Right lobe of liver (tissue), 4 donors: ENCODE measurements around the gene SFXN1.

Experiments
- CTCF ChIP-seq, 4 donors: fragments of 200-600 bp in 3 of 4; fragments of 450-650 bp in 1 of 4; IDR thresholded peaks; one replicate each; pipeline versions ENCODE4 v1.5.1 to v1.8.0; 2016 to 2022; ENCODE audit warnings: antibody characterized with exemption in 4 of 4, mild to moderate bottlenecking in 2 of 4
- POLR2A ChIP-seq: fragments of 450-650 bp; IDR thresholded peaks from one replicate; pipeline ENCODE4 v1.6.1; 2017; ENCODE audit warnings: antibody characterized with exemption, mild to moderate bottlenecking
- donor health status: DM: no; HTN: no; CAD: no.
- donor health status: DM: no; HTN: no; CAD: no.
- donor health status: DM: no; HTN: yes; CAD: no.

DNA sequence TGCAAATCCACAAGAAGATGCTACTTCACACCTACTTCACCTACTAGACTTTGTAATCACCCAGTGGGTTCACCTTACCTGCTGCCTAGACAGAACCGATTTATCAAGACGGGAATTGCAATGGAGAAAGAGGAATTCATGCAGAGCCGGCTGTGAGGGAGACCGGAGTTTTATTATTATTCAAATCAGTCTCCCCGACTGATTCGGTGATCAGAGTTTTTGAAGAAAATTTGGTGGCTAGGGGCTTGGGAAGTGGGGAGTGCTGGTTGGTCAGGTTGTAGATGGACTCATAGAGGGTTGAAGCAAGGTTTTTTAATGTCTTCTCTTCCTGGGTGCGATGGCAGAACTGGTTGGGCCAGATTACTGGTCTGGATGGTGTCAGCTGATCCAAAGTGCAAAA is 23.4 kb downstream of the SFXN1 start:
- TF ChIP-seq CTCF (IDR thresholded peaks at IDR 0.05) (no peak), POLR2A (no peak)
